GM19240 (cell line): ENCODE data around the gene CUTA.
A peak's percentile ranks its signal among the peaks of the same experiment; 100 is the strongest.

ENCODE experiments used
- DNase-seq: peaks from one replicate; pipeline ENCODE4 v3.0.0; 2011; ENCODE audit warnings: low spot score; ENCODE audit not compliant: insufficient read length

CUTA gene

GRCh38 chr6:33424855-33425667, 7.2 kb upstream of the CUTA start:
- no peak for DNase-seq

GRCh38 chr6:33423777-33424176, 5.9 kb upstream of the CUTA start:
- no peak for DNase-seq

- no peak for DNase-seq
Measured at GRCh38 chr6:33421344-33421643, 3.4 kb upstream of the CUTA start.

- no peak for DNase-seq
Measured at GRCh38 chr6:33420491-33421343, 2.8 kb upstream of the CUTA start.

GRCh38 chr6:33419580-33420490, 1.9 kb upstream of the CUTA start, which contains the start of gene SYNGAP1:
TSS of gene SYNGAP1 (plus strand) at chr6:33420065. CDS start at chr6:33420265, 200 bp downstream.
- DNase-seq = no peak

GRCh38 chr6:33418690-33419291, 884 bp upstream of the CUTA start:
- DNase-seq = no peak

- no peak for DNase-seq
Measured at GRCh38 chr6:33417128-33417902, 592 bp downstream of the CUTA start.

- DNase-seq = no peak
Measured at GRCh38 chr6:33416386-33417127, 1.4 kb downstream of the CUTA start.

- DNase-seq = no peak
Measured at GRCh38 chr6:33415831-33416230, 2.1 kb downstream of the CUTA start.

GRCh38 chr6:33414592-33415271, 3.2 kb downstream of the CUTA start:
- no peak for DNase-seq

- DNase-seq = no peak
Measured at GRCh38 chr6:33413241-33414120, 4.4 kb downstream of the CUTA start.

GRCh38 chr6:33412140-33413009, 5.5 kb downstream of the CUTA start:
- no peak for DNase-seq

GRCh38 chr6:33411632-33412005, 6.3 kb downstream of the CUTA start:
- no peak for DNase-seq

- no peak for DNase-seq
Measured at GRCh38 chr6:33410711-33411631, 6.9 kb downstream of the CUTA start, which contains the start of gene PHF1. TSS of gene PHF1 (plus strand) at chr6:33411014. CDS start at chr6:33412264, 1,250 bp downstream.

GRCh38 chr6:33410050-33410710, 7.7 kb downstream of the CUTA start:
- peak; percentile 93 for DNase-seq
